GM23338 (cell line): ENCODE data around the gene MYOT.

ENCODE experiments used
- CREB1 ChIP-seq: fragments of 250-450 bp; sonication (Bioruptor Pico); IDR thresholded peaks from 2 replicates; pipeline ENCODE4 v1.5.0; 2020; ENCODE audit warnings: low read depth, mild to moderate bottlenecking, moderate library complexity
- CTCF ChIP-seq, 2 experiments: fragments of 200-600 bp in 1 of 2; sonication (generic) in 1 of 2; conservative IDR thresholded peaks; 2 replicates each; pipeline versions ENCODE4 v1.5.1 to v1.6.1; 2016 to 2017; ENCODE audit warnings: antibody characterized with exemption in 2 of 2, low read depth in 2 of 2, mild to moderate bottlenecking in 2 of 2, moderate library complexity in 1 of 2
- ETS1 ChIP-seq: IDR thresholded peaks from 2 replicates; pipeline ENCODE4 v1.6.1; 2016; ENCODE audit warnings: antibody characterized with exemption
- EZH2 ChIP-seq: fragments of 200-600 bp; sonication (generic); IDR thresholded peaks from one replicate; pipeline ENCODE4 v1.8.0; 2017; ENCODE audit warnings: antibody characterized with exemption, mild to moderate bottlenecking, low read depth; ENCODE audit not compliant: unreplicated experiment
- EZH2phosphoT487 ChIP-seq: fragments of 200-600 bp; sonication (generic); IDR thresholded peaks from one replicate; pipeline ENCODE4 v1.8.1; 2018; ENCODE audit warnings: antibody characterized with exemption; ENCODE audit not compliant: unreplicated experiment
- JUNB ChIP-seq: IDR thresholded peaks from one replicate; pipeline ENCODE4 v1.6.1; 2016; ENCODE audit warnings: antibody characterized with exemption; ENCODE audit not compliant: unreplicated experiment
- NANOG ChIP-seq: IDR thresholded peaks from 2 replicates; pipeline ENCODE4 v1.6.1; 2016; ENCODE audit warnings: antibody characterized with exemption, borderline replicate concordance
- POLR2AphosphoS5 ChIP-seq: IDR thresholded peaks from 2 replicates; pipeline ENCODE4 v1.6.1; 2016; ENCODE audit warnings: antibody characterized with exemption, low read depth
- REST ChIP-seq: IDR thresholded peaks from one replicate; pipeline ENCODE4 v1.6.1; 2018; ENCODE audit warnings: antibody characterized with exemption; ENCODE audit not compliant: unreplicated experiment
- STAT1 ChIP-seq: IDR thresholded peaks from one replicate; pipeline ENCODE4 v1.6.1; 2016; ENCODE audit warnings: antibody characterized with exemption; ENCODE audit not compliant: unreplicated experiment
- ZNF331 ChIP-seq: fragments of 250-450 bp; sonication (Bioruptor Pico); IDR thresholded peaks from 2 replicates; pipeline ENCODE4 v1.5.0; 2020; ENCODE audit warnings: low read depth, mild to moderate bottlenecking, moderate library complexity
- ZNF462 ChIP-seq: fragments of 250-450 bp; sonication (Bioruptor Pico); IDR thresholded peaks from 2 replicates; pipeline ENCODE4 v1.5.0; 2020; ENCODE audit warnings: mild to moderate bottlenecking, moderate library complexity

GRCh38 chr5:137833463-137833862, 34.2 kb upstream of the MYOT start:
- TF ChIP-seq CTCF (conservative IDR thresholded peaks at IDR 0.05; ENCODE audit: low read depth in 2 of 2) (no peak), EZH2 (no peak), EZH2phosphoT487 (no peak), POLR2AphosphoS5 (no peak), ETS1 (no peak), REST (no peak), JUNB (no peak), CREB1 (no peak), STAT1 (no peak), ZNF331 (CRISPR knock-in tag) (no peak), NANOG (no peak), ZNF462 (CRISPR knock-in tag) (no peak)
